Cardiac fibroblast (primary cell): ENCODE results near the gene SSX2IP.
"Not testable (repeated sequence)": the region's sequence is repeated elsewhere in the genome, so short reads cannot be mapped to it uniquely, and the experiment has no call there.

ENCODE experiments used
- DNase-seq, 2 donors: peaks; one replicate each; pipeline versions ENCODE4 v3.0.0 to v3.0.0-alpha.2; 2010; ENCODE audit warnings: low read depth in 2 of 2
- H3K4me3 ChIP-seq, 2 donors: replicated peaks in 1 of 2; 1 replicate in 1 of 2; 2 replicates in 1 of 2; pipeline ENCODE4 v1.5.1; 2011; ENCODE audit warnings: low read depth in 2 of 2, low read length in 2 of 2, mild to moderate bottlenecking in 2 of 2, moderate library complexity in 1 of 2
- CTCF ChIP-seq: IDR thresholded peaks from one replicate; pipeline ENCODE4 v1.5.1; 2011; ENCODE audit warnings: low read depth, mild to moderate bottlenecking, low read length, inconsistent platforms

The SSX2IP gene

GRCh38 chr1:84600796-84601195 is 89.5 kb downstream of the SSX2IP start:
- no peak for TF ChIP-seq CTCF
- DNase-seq, result no peak
- no peak overlapping the region for H3K4me3 ChIP-seq

GRCh38 chr1:84598846-84599741 is 91.2 kb downstream of the SSX2IP start:
- DNase-seq, result peak; percentile 75 to 86
- no peak for TF ChIP-seq CTCF
- peak overlapping the region in 1 of 2 donors; percentile 3 for H3K4me3 ChIP-seq

- DNase-seq, result peak in 1 of 2 donors; percentile 36
- H3K4me3 ChIP-seq, result no peak overlapping the region
Measured at GRCh38 chr1:84598418-84598817, 91.8 kb downstream of the SSX2IP start.

GRCh38 chr1:84597011-84597410 is 93.2 kb downstream of the SSX2IP start:
- TF ChIP-seq CTCF, result no peak
- DNase-seq, result no peak

More at GRCh38 chr1:84598418-84598817, 91.8 kb downstream of the SSX2IP start:
- TF ChIP-seq CTCF, result no peak

GRCh38 chr1:84594959-84595358 is 95.3 kb downstream of the SSX2IP start:
- DNase-seq, H3K4me3 ChIP-seq: not testable (repeated sequence)

More at GRCh38 chr1:84597011-84597410, 93.2 kb downstream of the SSX2IP start:
- H3K4me3 ChIP-seq, result no peak overlapping the region
